GM18873 (cell line): ENCODE results near the gene SORL1.

ENCODE experiments used
- ATAC-seq: cut with Tn5 transposase; IDR thresholded peaks from one replicate; pipeline ENCODE4 v1.9.1; 2021; ENCODE audit warnings: mild to moderate bottlenecking, moderate library complexity, moderate number of reproducible peaks; ENCODE audit not compliant: unreplicated experiment, low FRiP score

SORL1 gene

GRCh38 chr11:121578251-121578976, 126.3 kb downstream of the SORL1 start:
- ATAC-seq: no peak

GRCh38 chr11:121580154-121580553, 128.0 kb downstream of the SORL1 start:
- ATAC-seq: no peak

GRCh38 chr11:121581607-121582006, 129.5 kb downstream of the SORL1 start:
- no peak for ATAC-seq

GRCh38 chr11:121582296-121582695, 130.2 kb downstream of the SORL1 start:
- no peak for ATAC-seq

- ATAC-seq: no peak
Measured at GRCh38 chr11:121583825-121584224, 131.7 kb downstream of the SORL1 start.

- no peak for ATAC-seq
Measured at GRCh38 chr11:121586750-121587149, 134.6 kb downstream of the SORL1 start.

GRCh38 chr11:121587182-121587581, 135.1 kb downstream of the SORL1 start:
- no peak for ATAC-seq

- no peak for ATAC-seq
Measured at GRCh38 chr11:121588747-121589146, 136.6 kb downstream of the SORL1 start.

- peak; percentile 74 for ATAC-seq
Measured at GRCh38 chr11:121589946-121590537, 137.9 kb downstream of the SORL1 start.

- ATAC-seq: no peak
Measured at GRCh38 chr11:121590772-121591404, 138.8 kb downstream of the SORL1 start.

GRCh38 chr11:121591405-121592033, 139.4 kb downstream of the SORL1 start:
- no peak for ATAC-seq

GRCh38 chr11:121592708-121593107, 140.6 kb downstream of the SORL1 start:
- no peak for ATAC-seq

GRCh38 chr11:121595717-121596161, 143.6 kb downstream of the SORL1 start:
- no peak for ATAC-seq

- ATAC-seq: no peak
Measured at GRCh38 chr11:121596195-121597155, 144.4 kb downstream of the SORL1 start.

GRCh38 chr11:121603316-121603715, 151.2 kb downstream of the SORL1 start:
- no peak for ATAC-seq

GRCh38 chr11:121604152-121604551, 152.0 kb downstream of the SORL1 start:
- ATAC-seq: no peak

- ATAC-seq: no peak
Measured at GRCh38 chr11:121606354-121606753, 154.2 kb downstream of the SORL1 start.

GRCh38 chr11:121607341-121607740, 155.2 kb downstream of the SORL1 start:
- no peak for ATAC-seq

- no peak for ATAC-seq
Measured at GRCh38 chr11:121608545-121609098, 156.5 kb downstream of the SORL1 start.

GRCh38 chr11:121610706-121611105, 158.6 kb downstream of the SORL1 start:
- ATAC-seq: no peak
